ENCODE data around the gene PHEX. TPM values are rescaled to one million over a fixed set of nuclear protein-coding genes. Genes with fewer than 3 reads are reported as not detected.

The PHEX gene
- polyA plus RNA-seq, 1 donor from 2014 or later, result 0.59 TPM

GRCh38 chrX:22060415-22061280, 28.5 kb downstream of the PHEX start:
- Histone ChIP-seq H3K4me3 (ENCODE audit: low read length) (no peak overlapping the region), H3K9me3 (ENCODE audit: low read length) (no peaks in the 10 kb centered on the region), H3K79me2 (replicated peaks; ENCODE audit: insufficient read depth, low read length) (no peaks in the 10 kb centered on the region), H3K9ac (ENCODE audit: low read length) (no peak overlapping the region), H3F3A (ENCODE audit: insufficient read depth, low read length, poor library complexity, severe bottlenecking) (no peaks in the 10 kb centered on the region), H4K20me1 (ENCODE audit: insufficient read depth) (no peaks in the 10 kb centered on the region), H3K27ac (ENCODE audit: low read length) (no peak overlapping the region), H2AFZ (ENCODE audit: low read depth, low read length) (no peak overlapping the region), H3K9me2 (ENCODE audit: insufficient read depth, low read length) (no peaks in the 10 kb centered on the region), H3K36me3 (ENCODE audit: insufficient read depth, low read length) (no peaks in the 10 kb centered on the region), H3K27me3 (ENCODE audit: insufficient read depth, low read depth, low read length) (no peaks in the 10 kb centered on the region), H3K4me2 (ENCODE audit: low read length) (no peak overlapping the region)
- no peak for TF ChIP-seq REST (IDR thresholded peaks at IDR 0.05; ENCODE audit: borderline replicate concordance)
- no peak for TF ChIP-seq POLR2AphosphoS5 (IDR thresholded peaks at IDR 0.05)
- no peak for TF ChIP-seq MXI1 (conservative IDR thresholded peaks at IDR 0.05; ENCODE audit: poor library complexity, severe bottlenecking)
- TF ChIP-seq EZH2 (IDR thresholded peaks at IDR 0.05; ENCODE audit: borderline replicate concordance, insufficient read depth, low read length, poor library complexity, severe bottlenecking), result no peak
- TF ChIP-seq RAD21 (conservative IDR thresholded peaks at IDR 0.05), result no peak
- no peak for TF ChIP-seq TAF1 (IDR thresholded peaks at IDR 0.05; ENCODE audit: low read depth)
- TF ChIP-seq EP300 (conservative IDR thresholded peaks at IDR 0.05; ENCODE audit: poor library complexity, severe bottlenecking), result no peak
- TF ChIP-seq SMC3 (conservative IDR thresholded peaks at IDR 0.05; ENCODE audit: poor library complexity), result no peak
- no peak for TF ChIP-seq CTCF (IDR thresholded peaks at IDR 0.05; ENCODE audit: poor library complexity, severe bottlenecking)

- Histone ChIP-seq H3K36me3 (ENCODE audit: insufficient read depth, low read length) (no peaks in the 10 kb centered on the region), H3K4me2 (ENCODE audit: low read length) (no peak overlapping the region), H4K20me1 (ENCODE audit: insufficient read depth) (no peaks in the 10 kb centered on the region), H2AFZ (ENCODE audit: low read depth, low read length) (no peak overlapping the region), H3K9me2 (ENCODE audit: insufficient read depth, low read length) (no peaks in the 10 kb centered on the region), H3K4me3 (ENCODE audit: low read length) (no peak overlapping the region), H3K79me2 (replicated peaks; ENCODE audit: insufficient read depth, low read length) (no peaks in the 10 kb centered on the region), H3K27ac (ENCODE audit: low read length) (no peak overlapping the region), H3K9me3 (ENCODE audit: low read length) (no peaks in the 10 kb centered on the region), H3K9ac (ENCODE audit: low read length) (no peak overlapping the region), H3F3A (ENCODE audit: insufficient read depth, low read length, poor library complexity, severe bottlenecking) (no peaks in the 10 kb centered on the region), H3K27me3 (ENCODE audit: insufficient read depth, low read depth, low read length) (no peaks in the 10 kb centered on the region)
- TF ChIP-seq MXI1 (conservative IDR thresholded peaks at IDR 0.05; ENCODE audit: poor library complexity, severe bottlenecking) (no peak), CTCF (IDR thresholded peaks at IDR 0.05; ENCODE audit: poor library complexity, severe bottlenecking) (no peak), REST (IDR thresholded peaks at IDR 0.05; ENCODE audit: borderline replicate concordance) (no peak), TAF1 (IDR thresholded peaks at IDR 0.05; ENCODE audit: low read depth) (no peak), RAD21 (conservative IDR thresholded peaks at IDR 0.05) (no peak), SMC3 (conservative IDR thresholded peaks at IDR 0.05; ENCODE audit: poor library complexity) (no peak), POLR2AphosphoS5 (IDR thresholded peaks at IDR 0.05) (no peak)
Measured at GRCh38 chrX:22063284-22063683, 31.2 kb downstream of the PHEX start.
